DMS 273 treated with DMSO at 0.1 percent for 48 hours (cell line): ENCODE data around the gene RAB36.

Experiments
- DNase-seq: peaks from one replicate; lab custom pipeline; 2025; lab: John Stamatoyannopoulos, UW

The RAB36 gene

GRCh38 chr22:23206915-23207314 is 61.6 kb downstream of the RAB36 start:
- DNase-seq: no peak

GRCh38 chr22:23207729-23208393 is 62.6 kb downstream of the RAB36 start:
- no peak for DNase-seq

- no peak for DNase-seq
Observed at GRCh38 chr22:23210428-23211170, 65.3 kb downstream of the RAB36 start.

GRCh38 chr22:23211622-23212021 is 66.3 kb downstream of the RAB36 start:
- DNase-seq: no peak

- DNase-seq: no peak
Observed at GRCh38 chr22:23212061-23213021, 67.1 kb downstream of the RAB36 start.

- no peak for DNase-seq
Observed at GRCh38 chr22:23213022-23213555, 67.8 kb downstream of the RAB36 start.

GRCh38 chr22:23213581-23214334 is 68.5 kb downstream of the RAB36 start:
- DNase-seq: no peak
